OCI-LY1 (cell line): ENCODE results near the gene PRPH.
A peak's percentile ranks its signal among the peaks of the same experiment; 100 is the strongest.

Experiments used
- H2AFZ ChIP-seq: fragments of 200-600 bp; sonication (generic), shearing (Covaris generic); 2 replicates; pipeline ENCODE4 v1.6.0; 2014; ENCODE audit warnings: antibody characterized with exemption, mild to moderate bottlenecking, low read length
- H3F3A ChIP-seq: fragments of 200-600 bp; sonication (generic), shearing (Covaris generic); 2 replicates; pipeline ENCODE4 v1.6.0; 2014; ENCODE audit warnings: mild to moderate bottlenecking, antibody characterized with exemption, low read length, moderate library complexity; ENCODE audit not compliant: insufficient read depth
- H3K27ac ChIP-seq: fragments of 200-600 bp; sonication (generic); 2 replicates; pipeline ENCODE4 v1.5.1; 2014; ENCODE audit warnings: low read length, mixed run types, mild to moderate bottlenecking, low read depth; ENCODE audit not compliant: poor library complexity, severe bottlenecking
- H3K27me3 ChIP-seq: fragments of 200-600 bp; sonication (generic); 2 replicates; pipeline ENCODE4 v1.6.0; 2014; ENCODE audit warnings: antibody characterized with exemption, mild to moderate bottlenecking, low read length, moderate library complexity; ENCODE audit not compliant: insufficient read depth
- H3K36me3 ChIP-seq: fragments of 200-600 bp; sonication (generic); 2 replicates; pipeline ENCODE4 v1.6.1; 2014; ENCODE audit warnings: mild to moderate bottlenecking, antibody characterized with exemption, low read length, moderate library complexity, mixed read lengths; ENCODE audit not compliant: insufficient read depth
- H3K4me1 ChIP-seq: fragments of 200-600 bp; sonication (generic); 2 replicates; pipeline ENCODE4 v1.5.1; 2014; ENCODE audit warnings: mild to moderate bottlenecking, low read length, moderate library complexity; ENCODE audit not compliant: insufficient read depth, severe bottlenecking
- H3K4me2 ChIP-seq: fragments of 200-600 bp; sonication (generic), shearing (Covaris generic); 2 replicates; pipeline ENCODE4 v1.6.1; 2014; ENCODE audit warnings: low read length
- H3K4me3 ChIP-seq: fragments of 200-600 bp; sonication (generic); 2 replicates; pipeline ENCODE4 v1.5.1; 2014; ENCODE audit warnings: low read length, low read depth, mild to moderate bottlenecking, mixed read lengths; ENCODE audit not compliant: poor library complexity, severe bottlenecking
- H3K79me2 ChIP-seq: fragments of 200-600 bp; shearing (Covaris generic); 2 replicates; pipeline ENCODE4 v1.6.1; 2016; ENCODE audit warnings: mixed run types, low read length, mixed read lengths; ENCODE audit not compliant: insufficient read depth
- H3K9ac ChIP-seq: fragments of 200-600 bp; sonication (generic), shearing (Covaris generic); 2 replicates; pipeline ENCODE4 v1.6.1; 2014; ENCODE audit warnings: mild to moderate bottlenecking, low read length, mixed read lengths
- H3K9me2 ChIP-seq: fragments of 200-600 bp; sonication (generic), shearing (Covaris generic); 2 replicates; pipeline ENCODE4 v1.6.1; 2014; ENCODE audit warnings: low read depth, mild to moderate bottlenecking, low read length, mixed read lengths
- H3K9me3 ChIP-seq: fragments of 200-600 bp; shearing (Covaris generic); 2 replicates; pipeline ENCODE4 v1.6.1; 2014; ENCODE audit warnings: low read length, mixed read lengths
- H4K20me1 ChIP-seq: fragments of 200-600 bp; sonication (generic), shearing (Covaris generic); 2 replicates; pipeline ENCODE4 v1.6.0; 2016; ENCODE audit warnings: mild to moderate bottlenecking, low read length; ENCODE audit not compliant: insufficient read depth
- EZH2 ChIP-seq: fragments of 200-600 bp; sonication (generic), shearing (Covaris generic); IDR thresholded peaks from 2 replicates; pipeline ENCODE4 v1.8.0; 2017; ENCODE audit warnings: borderline replicate concordance, mixed run types, mild to moderate bottlenecking, antibody characterized with exemption, low read length, moderate library complexity, mixed read lengths
- TF ChIP-seq, protein P1 (sequence below): fragments of 200-600 bp; sonication (generic), shearing (Covaris generic); IDR thresholded peaks from 2 replicates; pipeline ENCODE4 v1.5.1; 2017; ENCODE audit warnings: mild to moderate bottlenecking, antibody characterized with exemption, low read length, moderate library complexity, mixed read lengths

The PRPH gene

DNA sequence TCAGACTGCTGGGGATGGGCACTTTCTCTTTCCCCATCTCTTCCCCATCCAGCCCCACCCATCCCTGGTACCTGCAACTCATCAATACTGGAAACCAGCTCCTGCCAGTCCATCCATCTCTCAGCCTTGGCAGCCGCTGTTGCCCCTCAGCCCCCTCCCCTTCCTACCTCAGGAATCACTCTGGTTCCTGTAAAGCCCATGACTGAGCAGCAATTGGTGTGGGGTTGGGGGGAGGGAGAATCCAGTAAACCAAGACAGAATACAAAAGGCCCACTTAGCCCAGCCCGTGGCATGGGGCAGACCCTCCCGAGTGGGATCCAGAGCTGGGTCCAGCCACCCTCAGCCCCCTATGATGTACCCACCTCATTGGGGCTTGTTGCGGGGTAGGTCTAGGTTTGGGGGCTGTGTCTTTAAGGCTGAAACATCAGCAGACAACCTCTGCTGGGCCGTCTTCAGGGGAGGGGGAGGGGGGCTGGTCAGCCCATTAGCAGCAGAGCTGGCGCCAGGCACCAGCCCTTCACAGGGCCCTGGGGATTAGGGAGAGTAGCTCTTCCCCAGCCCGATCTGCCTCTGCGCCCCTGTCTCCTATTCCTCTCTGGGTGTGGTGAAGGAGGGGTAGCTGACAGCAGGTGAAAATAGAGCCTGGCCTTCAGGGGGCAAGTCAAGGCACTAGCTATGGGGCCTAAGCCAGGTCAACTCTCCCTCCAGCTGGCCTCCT lies 702 bp upstream of the PRPH start:
- no peaks in the 10 kb centered on the region for H3K36me3 ChIP-seq
- no peaks in the 10 kb centered on the region for H3K9me3 ChIP-seq
- no peaks in the 10 kb centered on the region for H3K79me2 ChIP-seq
- H4K20me1 ChIP-seq = no peaks in the 10 kb centered on the region
- peaks cover 8% of the 10 kb centered on the region for H3K4me1 ChIP-seq
- no peak overlapping the region for H3K9ac ChIP-seq
- no peak overlapping the region for H3K4me2 ChIP-seq
- peaks cover 4% of the 10 kb centered on the region; the same call in 1 of the 2 replicates for H3K27me3 ChIP-seq
- no peak for TF ChIP-seq EZH2
- TF ChIP-seq, protein P1, sequence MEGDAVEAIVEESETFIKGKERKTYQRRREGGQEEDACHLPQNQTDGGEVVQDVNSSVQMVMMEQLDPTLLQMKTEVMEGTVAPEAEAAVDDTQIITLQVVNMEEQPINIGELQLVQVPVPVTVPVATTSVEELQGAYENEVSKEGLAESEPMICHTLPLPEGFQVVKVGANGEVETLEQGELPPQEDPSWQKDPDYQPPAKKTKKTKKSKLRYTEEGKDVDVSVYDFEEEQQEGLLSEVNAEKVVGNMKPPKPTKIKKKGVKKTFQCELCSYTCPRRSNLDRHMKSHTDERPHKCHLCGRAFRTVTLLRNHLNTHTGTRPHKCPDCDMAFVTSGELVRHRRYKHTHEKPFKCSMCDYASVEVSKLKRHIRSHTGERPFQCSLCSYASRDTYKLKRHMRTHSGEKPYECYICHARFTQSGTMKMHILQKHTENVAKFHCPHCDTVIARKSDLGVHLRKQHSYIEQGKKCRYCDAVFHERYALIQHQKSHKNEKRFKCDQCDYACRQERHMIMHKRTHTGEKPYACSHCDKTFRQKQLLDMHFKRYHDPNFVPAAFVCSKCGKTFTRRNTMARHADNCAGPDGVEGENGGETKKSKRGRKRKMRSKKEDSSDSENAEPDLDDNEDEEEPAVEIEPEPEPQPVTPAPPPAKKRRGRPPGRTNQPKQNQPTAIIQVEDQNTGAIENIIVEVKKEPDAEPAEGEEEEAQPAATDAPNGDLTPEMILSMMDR = no peak
- no peak overlapping the region for H3K27ac ChIP-seq
- no peaks in the 10 kb centered on the region for H3F3A ChIP-seq
- H3K9me2 ChIP-seq = no peaks in the 10 kb centered on the region
- H3K4me3 ChIP-seq = no peak overlapping the region
- H2AFZ ChIP-seq = no peak overlapping the region

GRCh38 chr12:49294804-49295081 lies 204 bp upstream of the PRPH start:
- Histone ChIP-seq H3K27me3 (peaks cover 4% of the 10 kb centered on the region; the same call in 1 of the 2 replicates), H3K4me2 (no peak overlapping the region), H3K27ac (no peak overlapping the region)

DNA sequence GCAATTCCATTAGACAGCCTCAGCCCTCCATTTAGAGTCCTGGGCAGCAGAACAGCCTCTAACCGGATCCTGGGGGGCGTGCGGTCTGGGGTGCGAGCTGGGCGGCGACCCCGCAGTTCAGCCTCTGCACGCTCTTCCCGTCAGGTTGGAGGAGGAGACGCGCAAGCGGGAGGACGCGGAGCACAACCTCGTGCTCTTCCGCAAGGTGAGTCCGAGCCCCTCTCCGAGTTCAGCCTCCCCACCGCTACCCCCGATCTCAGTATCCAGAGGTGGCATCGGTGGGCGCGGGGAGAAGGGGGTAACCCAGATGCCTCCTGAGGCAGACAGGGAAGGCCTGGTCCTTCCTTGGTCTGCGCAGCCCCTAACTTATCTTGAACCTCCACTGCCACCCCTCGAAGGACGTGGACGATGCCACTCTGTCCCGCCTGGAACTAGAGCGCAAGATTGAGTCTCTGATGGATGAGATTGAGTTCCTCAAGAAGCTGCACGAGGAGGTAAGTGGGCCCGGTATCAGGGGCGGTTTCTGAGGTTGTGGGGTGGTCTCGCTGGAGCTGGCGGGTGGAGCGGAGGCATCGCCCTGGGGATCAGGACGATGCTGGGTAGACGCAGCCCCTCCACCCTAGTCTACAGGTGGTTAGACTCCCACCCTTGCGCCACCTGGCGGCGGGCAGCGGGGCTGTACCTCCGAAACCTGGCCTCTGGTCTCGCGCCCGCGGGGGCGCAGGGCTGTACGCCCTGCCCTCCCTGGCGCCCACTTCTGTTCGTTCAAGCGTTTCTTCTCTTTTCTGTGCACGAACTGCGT lies 1.3 kb downstream of the PRPH start:
- Histone ChIP-seq H2AFZ (no peak overlapping the region), H3K4me2 (peak overlapping the region; percentile 79), H3K27me3 (peaks cover 4% of the 10 kb centered on the region; the same call in 1 of the 2 replicates), H3K36me3 (no peaks in the 10 kb centered on the region), H3F3A (no peaks in the 10 kb centered on the region), H3K79me2 (no peaks in the 10 kb centered on the region), H3K9me3 (no peaks in the 10 kb centered on the region), H3K27ac (no peak overlapping the region), H3K4me1 (peaks cover 8% of the 10 kb centered on the region), H3K9me2 (no peaks in the 10 kb centered on the region), H3K4me3 (peak overlapping the region; percentile 50), H3K9ac (no peak overlapping the region), H4K20me1 (no peaks in the 10 kb centered on the region)
- no peak for TF ChIP-seq EZH2
- TF ChIP-seq, protein P1 = peak; percentile 91

More at GRCh38 chr12:49294804-49295081, 204 bp upstream of the PRPH start:
- H3K9me3 ChIP-seq = no peaks in the 10 kb centered on the region
- TF ChIP-seq, protein P1 = no peak
- no peak for TF ChIP-seq EZH2
- peaks cover 8% of the 10 kb centered on the region for H3K4me1 ChIP-seq
- H3F3A ChIP-seq = no peaks in the 10 kb centered on the region
- no peaks in the 10 kb centered on the region for H3K79me2 ChIP-seq
- no peaks in the 10 kb centered on the region for H3K9me2 ChIP-seq
- no peak overlapping the region for H2AFZ ChIP-seq
- H3K36me3 ChIP-seq = no peaks in the 10 kb centered on the region
- H3K9ac ChIP-seq = no peak overlapping the region
- H3K4me3 ChIP-seq = no peak overlapping the region
- no peaks in the 10 kb centered on the region for H4K20me1 ChIP-seq
